GM23338 (cell line): Measurements from ENCODE around the gene VSIG10L2. TPM values are rescaled to one million over a fixed set of nuclear protein-coding genes. Genes with fewer than 3 reads are reported as not detected.

ENCODE experiments used
- ATAC-seq: fragments of 200-7000 bp; cut with Tn5 transposase; 3 replicates; pipeline ENCODE4 v1.9.1; 2020
- DNase-seq: peaks from one replicate; pipeline ENCODE4 v3.0.0-alpha.2; 2015; ENCODE audit warnings: low spot score
- H2AFZ ChIP-seq: fragments of 200-600 bp; sonication (generic); 2 replicates; pipeline ENCODE4 v1.8.0; 2016; ENCODE audit warnings: antibody characterized with exemption, mild to moderate bottlenecking, moderate library complexity
- H3F3A ChIP-seq: fragments of 200-600 bp; sonication (generic); replicated peaks from 2 replicates; pipeline ENCODE4 v1.8.0; 2017; ENCODE audit warnings: antibody characterized with exemption, mixed run types, low read depth
- H3K27ac ChIP-seq: fragments of 200-600 bp; sonication (generic); 2 replicates; pipeline ENCODE4 v1.6.1; 2016; ENCODE audit warnings: low read depth
- H3K27me3 ChIP-seq: fragments of 200-600 bp; sonication (generic); 2 replicates; pipeline ENCODE4 v1.8.0; 2016; ENCODE audit warnings: mild to moderate bottlenecking, mixed run types, moderate library complexity; ENCODE audit not compliant: insufficient read depth
- H3K36me3 ChIP-seq: fragments of 200-600 bp; sonication (generic); 2 replicates; pipeline ENCODE4 v1.8.0; 2016; ENCODE audit warnings: mild to moderate bottlenecking; ENCODE audit not compliant: insufficient read depth
- H3K4me1 ChIP-seq: fragments of 200-600 bp; sonication (generic); 2 replicates; pipeline ENCODE4 v1.8.0; 2016; ENCODE audit warnings: mild to moderate bottlenecking, moderate library complexity; ENCODE audit not compliant: insufficient read depth
- H3K4me2 ChIP-seq: fragments of 200-600 bp; sonication (generic); 2 replicates; pipeline ENCODE4 v1.7.1; 2017; ENCODE audit warnings: mixed run types
- H3K4me3 ChIP-seq: fragments of 200-600 bp; sonication (generic); 2 replicates; pipeline ENCODE4 v1.6.1; 2016; ENCODE audit warnings: mixed run types
- H3K79me2 ChIP-seq: fragments of 200-600 bp; sonication (generic); replicated peaks from 2 replicates; pipeline ENCODE4 v1.8.0; 2017; ENCODE audit warnings: mild to moderate bottlenecking; ENCODE audit not compliant: insufficient read depth
- H3K9me2 ChIP-seq: fragments of 200-600 bp; sonication (generic); 2 replicates; pipeline ENCODE4 v1.8.0; 2017; ENCODE audit not compliant: insufficient read depth
- H4K20me1 ChIP-seq: fragments of 200-600 bp; sonication (generic); replicated peaks from 2 replicates; pipeline ENCODE4 v1.8.0; 2017; ENCODE audit warnings: mild to moderate bottlenecking; ENCODE audit not compliant: insufficient read depth
- H3K27ac Mint-ChIP-seq: 2 replicates; pipeline ENCODE4 v1.8.0; 2020; ENCODE audit warnings: inconsistent platforms, mild to moderate bottlenecking, moderate library complexity, mixed read lengths
- H3K27me3 Mint-ChIP-seq: 3 replicates; pipeline ENCODE4 v1.8.0; 2022; ENCODE audit warnings: low read depth, mild to moderate bottlenecking, moderate library complexity, mixed read lengths, inconsistent platforms; ENCODE audit not compliant: insufficient read depth, poor library complexity
- H3K36me3 Mint-ChIP-seq: 3 replicates; pipeline ENCODE4 v1.8.0; 2021; ENCODE audit warnings: low read depth, mild to moderate bottlenecking, inconsistent platforms, moderate library complexity, mixed read lengths
- H3K4me1 Mint-ChIP-seq: 3 replicates; pipeline ENCODE4 v1.8.0; 2020; ENCODE audit warnings: mild to moderate bottlenecking, inconsistent platforms, mixed read lengths
- H3K4me3 Mint-ChIP-seq: 3 replicates; pipeline ENCODE4 v1.8.0; 2021; ENCODE audit warnings: moderate library complexity, mild to moderate bottlenecking, inconsistent platforms, mixed read lengths
- H3K9me3 Mint-ChIP-seq: 3 replicates; pipeline ENCODE4 v1.8.0; 2020; ENCODE audit warnings: moderate library complexity, mild to moderate bottlenecking, inconsistent platforms, mixed read lengths
- CREB1 ChIP-seq: fragments of 250-450 bp; sonication (Bioruptor Pico); IDR thresholded peaks from 2 replicates; pipeline ENCODE4 v1.5.0; 2020; ENCODE audit warnings: low read depth, mild to moderate bottlenecking, moderate library complexity
- CTCF ChIP-seq, 2 experiments: fragments of 200-600 bp in 1 of 2; sonication (generic) in 1 of 2; conservative IDR thresholded peaks; 2 replicates each; pipeline versions ENCODE4 v1.5.1 to v1.6.1; 2016 to 2017; ENCODE audit warnings: antibody characterized with exemption in 2 of 2, low read depth in 2 of 2, mild to moderate bottlenecking in 2 of 2, moderate library complexity in 1 of 2
- ETS1 ChIP-seq: IDR thresholded peaks from 2 replicates; pipeline ENCODE4 v1.6.1; 2016; ENCODE audit warnings: antibody characterized with exemption
- EZH2 ChIP-seq: fragments of 200-600 bp; sonication (generic); IDR thresholded peaks from one replicate; pipeline ENCODE4 v1.8.0; 2017; ENCODE audit warnings: antibody characterized with exemption, mild to moderate bottlenecking, low read depth; ENCODE audit not compliant: unreplicated experiment
- EZH2phosphoT487 ChIP-seq: fragments of 200-600 bp; sonication (generic); IDR thresholded peaks from one replicate; pipeline ENCODE4 v1.8.1; 2018; ENCODE audit warnings: antibody characterized with exemption; ENCODE audit not compliant: unreplicated experiment
- JUNB ChIP-seq: IDR thresholded peaks from one replicate; pipeline ENCODE4 v1.6.1; 2016; ENCODE audit warnings: antibody characterized with exemption; ENCODE audit not compliant: unreplicated experiment
- NANOG ChIP-seq: IDR thresholded peaks from 2 replicates; pipeline ENCODE4 v1.6.1; 2016; ENCODE audit warnings: antibody characterized with exemption, borderline replicate concordance
- POLR2AphosphoS5 ChIP-seq: IDR thresholded peaks from 2 replicates; pipeline ENCODE4 v1.6.1; 2016; ENCODE audit warnings: antibody characterized with exemption, low read depth
- REST ChIP-seq: IDR thresholded peaks from one replicate; pipeline ENCODE4 v1.6.1; 2018; ENCODE audit warnings: antibody characterized with exemption; ENCODE audit not compliant: unreplicated experiment
- STAT1 ChIP-seq: IDR thresholded peaks from one replicate; pipeline ENCODE4 v1.6.1; 2016; ENCODE audit warnings: antibody characterized with exemption; ENCODE audit not compliant: unreplicated experiment
- ZNF114 ChIP-seq: fragments of 250-450 bp; sonication (Bioruptor Pico); IDR thresholded peaks from 2 replicates; pipeline ENCODE4 v1.5.0; 2020; ENCODE audit warnings: mild to moderate bottlenecking, moderate library complexity
- ZNF331 ChIP-seq: fragments of 250-450 bp; sonication (Bioruptor Pico); IDR thresholded peaks from 2 replicates; pipeline ENCODE4 v1.5.0; 2020; ENCODE audit warnings: low read depth, mild to moderate bottlenecking, moderate library complexity
- polyA plus RNA-seq: library from polyadenylated mRNA; unstranded; fragments of >200 nt; fragmentation: Nextera tagmentation; extraction: Ambion mirVana; gene quantifications from 2 replicates; pipeline ENCODE4 v1.2.1, GENCODE V29; 2016
- total RNA-seq: library from RNA; depleted of rRNA; stranded (reverse); fragments of >200 nt; shearing (Covaris generic); gene quantifications from 2 replicates; pipeline ENCODE4 v1.2.3, GENCODE V29; 2014

VSIG10L2 gene
- total and polyA plus RNA-seq, 2 experiments from 2014 or later, result 0.63 TPM; not detected in 1

GRCh38 chr11:125922156-125922555, 23.7 kb upstream of the VSIG10L2 start:
- Histone ChIP-seq H4K20me1 (no peaks in the 10 kb centered on the region), H3K27me3 (no peaks in the 10 kb centered on the region), H3K36me3 (no peaks in the 10 kb centered on the region), H3F3A (no peaks in the 10 kb centered on the region), H2AFZ (no peak overlapping the region), H3K4me2 (no peak overlapping the region), H3K79me2 (no peaks in the 10 kb centered on the region), H3K4me1 (no peaks in the 10 kb centered on the region), H3K4me3 (no peak overlapping the region), H3K27ac (no peak overlapping the region), H3K9me2 (no peaks in the 10 kb centered on the region)
- TF ChIP-seq NANOG (no peak), CREB1 (CRISPR knock-in tag) (no peak)
- H3K36me3 Mint-ChIP-seq, result no peaks in the 10 kb centered on the region
- H3K4me1 Mint-ChIP-seq, result peaks cover 20% of the 10 kb centered on the region
- no peak for DNase-seq
- no peaks in the 10 kb centered on the region for H3K9me3 Mint-ChIP-seq
- no peak for ATAC-seq
- no peak overlapping the region for H3K4me3 Mint-ChIP-seq
- H3K27me3 Mint-ChIP-seq, result peaks cover 5% of the 10 kb centered on the region
- no peak overlapping the region for H3K27ac Mint-ChIP-seq

GRCh38 chr11:125923012-125923579, 22.7 kb upstream of the VSIG10L2 start:
- Histone ChIP-seq H3K27ac (no peak overlapping the region), H3K4me3 (no peak overlapping the region), H2AFZ (no peak overlapping the region), H3K4me2 (no peak overlapping the region), H3K36me3 (no peaks in the 10 kb centered on the region), H3K4me1 (no peaks in the 10 kb centered on the region), H3K9me2 (no peaks in the 10 kb centered on the region), H3F3A (no peaks in the 10 kb centered on the region), H3K27me3 (no peaks in the 10 kb centered on the region), H3K79me2 (no peaks in the 10 kb centered on the region), H4K20me1 (no peaks in the 10 kb centered on the region)
- DNase-seq, result peak; percentile 92
- Mint-ChIP-seq H3K27me3 (peaks cover 5% of the 10 kb centered on the region), H3K4me1 (peaks cover 20% of the 10 kb centered on the region), H3K4me3 (no peak overlapping the region), H3K36me3 (no peaks in the 10 kb centered on the region), H3K27ac (no peak overlapping the region), H3K9me3 (no peaks in the 10 kb centered on the region)
- peak; percentile 91 for ATAC-seq
- TF ChIP-seq CTCF (conservative IDR thresholded peaks at IDR 0.05; ENCODE audit: low read depth in 2 of 2), result peak; percentile 88 to 95
- TF ChIP-seq EZH2, result no peak
- TF ChIP-seq EZH2phosphoT487, result no peak

- H3K4me1 ChIP-seq, result no peaks in the 10 kb centered on the region
- H3K27me3 ChIP-seq, result no peaks in the 10 kb centered on the region
- H3K9me2 ChIP-seq, result no peaks in the 10 kb centered on the region
- no peak overlapping the region for H3K27ac Mint-ChIP-seq
- peaks cover 5% of the 10 kb centered on the region for H3K27me3 Mint-ChIP-seq
- H3K36me3 ChIP-seq, result no peaks in the 10 kb centered on the region
- H3K36me3 Mint-ChIP-seq, result no peaks in the 10 kb centered on the region
- H3K4me3 Mint-ChIP-seq, result no peak overlapping the region
- H3K4me3 ChIP-seq, result no peak overlapping the region
- H4K20me1 ChIP-seq, result no peaks in the 10 kb centered on the region
- no peak overlapping the region for H2AFZ ChIP-seq
- H3K4me2 ChIP-seq, result no peak overlapping the region
- no peaks in the 10 kb centered on the region for H3F3A ChIP-seq
- DNase-seq (no peak), ATAC-seq (no peak)
- TF ChIP-seq POLR2AphosphoS5, result no peak
- no peak for TF ChIP-seq EZH2
- no peak for TF ChIP-seq ZNF331 (CRISPR knock-in tag)
- no peak for TF ChIP-seq ZNF114
- TF ChIP-seq STAT1, result no peak
- TF ChIP-seq REST, result no peak
- no peak for TF ChIP-seq JUNB
- no peak for TF ChIP-seq ETS1
- H3K4me1 Mint-ChIP-seq, result peaks cover 17% of the 10 kb centered on the region
- no peaks in the 10 kb centered on the region for H3K9me3 Mint-ChIP-seq
- H3K27ac ChIP-seq, result no peak overlapping the region
- H3K79me2 ChIP-seq, result no peaks in the 10 kb centered on the region
These were observed 22.2 kb upstream of the VSIG10L2 start for GRCh38 chr11:125923633-125924032.
